Fibroblast of peridontal ligament (primary cell): ENCODE data around the gene CFH.
"Not testable (repeated sequence)": the region's sequence is repeated elsewhere in the genome, so short reads cannot be mapped to it uniquely, and the experiment has no call there.

Experiments used
- DNase-seq: peaks from one replicate; pipeline ENCODE4 v3.0.0-alpha.2; 2010; ENCODE audit errors: extremely low read depth

The CFH gene

DNA sequence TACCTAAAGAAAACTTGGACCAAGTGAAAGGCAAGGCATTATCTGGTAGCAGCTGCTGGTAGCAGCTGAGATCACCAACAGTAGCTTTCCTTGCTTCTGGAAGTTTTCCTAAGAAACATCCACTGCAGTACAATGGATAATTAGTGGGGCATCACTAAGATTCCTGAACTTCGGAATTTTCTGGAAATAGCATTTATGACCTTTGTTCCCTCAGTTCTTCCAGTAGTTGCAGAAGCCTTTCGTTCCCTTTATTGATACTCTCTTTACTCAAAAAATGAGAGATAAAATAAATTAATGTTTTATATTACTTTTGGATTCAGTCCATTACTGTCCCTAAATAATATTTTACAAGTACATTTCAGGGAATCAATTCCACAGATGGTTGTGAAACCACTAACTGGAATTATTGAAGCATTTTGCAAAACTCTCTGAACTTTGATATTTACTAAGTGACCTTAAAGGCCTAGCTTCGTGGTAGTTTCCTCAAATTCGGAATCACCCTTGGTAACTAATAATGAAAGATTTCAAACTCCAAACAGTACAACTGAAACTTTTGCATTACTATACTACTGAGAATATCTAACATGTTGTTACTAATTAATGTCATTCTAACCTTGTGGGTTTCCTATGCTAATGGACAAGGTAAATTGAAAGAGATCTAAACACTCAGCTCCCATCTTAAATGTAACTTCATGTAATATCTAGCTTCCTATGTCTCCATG, 113.3 kb downstream of the CFH start:
- DNase-seq = not testable (repeated sequence)

DNA sequence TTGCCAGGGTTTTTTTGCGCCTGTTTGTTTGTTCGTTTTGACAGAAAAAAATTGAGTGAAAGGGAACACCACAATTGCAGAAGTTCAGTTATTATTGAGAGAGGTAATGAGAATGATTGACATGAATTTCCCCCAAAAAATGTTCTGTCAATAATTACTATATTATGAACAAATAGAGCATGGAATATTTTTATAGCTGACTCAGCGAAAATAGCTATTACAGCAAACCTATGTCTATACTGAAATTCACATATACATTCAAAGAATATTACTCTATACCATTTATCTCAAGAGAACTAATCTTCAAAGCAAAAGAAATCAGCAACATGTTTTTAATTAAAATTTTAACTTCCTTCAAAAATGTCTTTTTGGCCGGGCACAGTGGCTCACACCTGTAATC, 118.0 kb downstream of the CFH start:
- not testable (repeated sequence) for DNase-seq

DNA sequence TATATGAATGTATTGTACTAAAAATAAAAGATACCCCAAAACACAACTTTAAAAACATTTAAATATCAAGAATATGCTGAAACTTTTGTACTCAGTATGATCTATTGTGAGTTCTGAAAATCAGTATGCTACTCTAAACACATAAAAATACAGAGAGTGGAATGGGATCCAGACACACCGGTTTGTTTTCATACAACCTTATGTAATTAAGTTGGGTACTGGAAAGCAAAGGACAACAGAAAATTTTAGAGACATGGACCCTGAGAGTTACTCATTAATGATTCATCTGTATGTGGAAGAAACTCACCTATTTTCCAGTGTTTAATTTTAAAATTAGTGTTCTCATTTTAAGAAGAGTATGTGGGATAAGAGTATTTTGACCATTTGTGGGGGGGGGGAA, 121.9 kb downstream of the CFH start:
- DNase-seq = no peak

DNA sequence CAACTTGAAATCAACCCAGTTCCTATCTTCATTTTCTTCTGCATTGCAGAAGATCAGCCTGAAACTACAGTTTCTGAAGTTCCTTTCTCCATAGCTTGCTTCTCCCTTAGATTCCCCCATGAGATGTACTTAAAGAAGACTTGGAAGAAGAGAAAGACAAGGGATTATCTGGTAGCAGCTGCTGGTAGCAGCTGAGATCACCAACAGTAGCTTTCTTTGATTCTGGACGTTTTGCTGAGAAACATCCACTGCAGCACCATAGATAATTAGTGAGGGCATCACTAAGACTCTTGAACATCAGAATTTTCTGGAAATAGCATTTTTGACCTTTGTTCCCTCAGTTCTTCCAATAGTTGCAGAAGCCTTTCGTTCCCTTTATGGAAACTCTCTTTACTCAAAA, 122.3 kb downstream of the CFH start:
- no peak for DNase-seq

DNA sequence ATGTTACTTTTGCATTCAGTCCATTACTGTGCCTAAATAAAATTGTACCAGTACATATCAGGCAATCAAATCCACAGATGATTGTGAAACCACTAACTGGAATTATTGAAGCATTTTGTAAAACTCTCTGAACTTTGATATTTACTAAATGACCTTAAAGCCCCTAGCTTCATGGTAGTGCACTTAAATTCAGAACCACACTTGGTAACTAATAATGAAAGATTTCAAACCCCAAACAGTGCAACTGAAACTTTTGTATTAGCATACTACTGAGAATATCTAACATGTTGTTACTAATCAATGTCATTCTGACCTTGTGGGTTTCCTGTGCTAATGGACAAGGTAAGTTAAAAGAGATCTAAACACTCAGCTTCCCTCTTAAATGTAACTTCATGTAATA, 122.8 kb downstream of the CFH start, which contains the start of gene CFHR3:
CFHR3 (plus strand) TSS at position 238 of the 400 bp plus-strand sequence; CDS start at position 285, 47 bp downstream.
- DNase-seq = no peak

DNA sequence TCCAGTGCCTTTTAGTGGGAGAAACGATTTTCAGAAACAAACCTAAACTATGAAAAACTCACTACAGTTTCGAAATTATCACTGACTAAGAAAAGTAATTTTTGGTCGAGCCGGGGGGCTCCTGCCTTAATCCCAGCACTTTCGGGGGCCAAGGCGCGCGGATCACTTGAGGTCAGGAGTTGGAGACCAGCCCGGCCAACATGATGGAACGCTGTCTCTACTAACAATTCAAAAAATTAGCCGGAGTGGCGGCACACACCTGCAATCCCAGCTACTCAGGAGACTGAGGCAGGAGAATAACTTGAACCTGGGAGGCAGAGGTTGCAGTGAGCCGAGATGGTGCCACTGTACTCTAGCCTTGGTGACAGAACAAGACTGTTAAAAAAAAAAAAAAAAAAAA, 125.8 kb downstream of the CFH start:
- no peak for DNase-seq

DNA sequence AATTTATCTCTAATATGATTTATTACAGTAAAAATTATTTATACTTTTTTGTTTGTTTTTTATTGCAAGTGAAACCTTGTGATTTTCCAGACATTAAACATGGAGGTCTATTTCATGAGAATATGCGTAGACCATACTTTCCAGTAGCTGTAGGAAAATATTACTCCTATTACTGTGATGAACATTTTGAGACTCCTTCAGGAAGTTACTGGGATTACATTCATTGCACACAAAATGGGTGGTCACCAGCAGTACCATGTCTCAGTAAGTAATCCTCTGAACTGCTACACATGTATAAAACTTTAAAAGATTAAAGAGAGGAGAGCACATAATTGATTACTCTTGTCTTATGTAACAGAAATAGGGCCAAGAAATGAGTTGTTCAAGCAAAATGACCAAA, 127.2 kb downstream of the CFH start:
- DNase-seq = no peak

DNA sequence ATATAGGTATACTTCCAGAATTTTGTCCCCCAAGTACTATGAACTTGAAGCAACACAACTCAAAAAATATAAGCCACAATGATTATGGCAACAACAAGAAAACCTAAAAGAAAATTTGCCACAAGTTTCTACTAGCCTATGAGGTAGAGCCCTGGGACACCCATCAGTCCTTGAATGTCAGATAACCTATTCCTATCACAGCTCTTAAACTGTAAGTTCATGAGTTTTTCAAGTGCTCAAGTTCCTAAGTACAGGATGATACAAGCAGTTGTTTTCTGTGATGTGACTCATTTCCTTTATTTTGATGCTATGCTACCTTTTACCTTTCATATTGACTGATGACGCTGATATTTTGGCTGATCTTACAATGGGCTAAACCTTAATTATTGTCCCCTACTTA, 139.4 kb downstream of the CFH start:
- not testable (repeated sequence) for DNase-seq

DNA sequence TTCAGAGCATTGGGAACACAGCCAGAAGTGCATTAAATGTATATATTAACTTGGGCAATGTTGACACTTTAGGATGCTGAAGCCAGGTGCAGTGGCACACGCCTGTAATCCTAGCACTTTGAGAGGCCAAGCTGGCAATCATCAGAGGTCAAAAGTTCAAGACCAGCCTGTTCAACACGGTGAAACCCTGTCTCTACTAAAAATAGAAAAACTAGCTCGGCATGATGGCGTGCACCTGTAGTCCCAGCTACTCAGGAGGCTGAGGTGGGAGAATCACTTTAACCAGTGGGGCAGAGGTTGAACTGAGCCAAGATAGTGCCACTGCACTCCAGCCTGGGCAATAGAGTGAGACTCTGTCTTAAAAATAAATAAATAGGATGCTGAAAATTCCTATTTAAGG, 142.3 kb downstream of the CFH start:
- DNase-seq = not testable (repeated sequence)
